GM19035 (cell line): Measurements from ENCODE around the gene CRAT.
A peak's percentile ranks its signal among the peaks of the same experiment; 100 is the strongest.

Experiments used
- ATAC-seq: cut with Tn5 transposase; IDR thresholded peaks from one replicate; pipeline ENCODE4 v1.9.1; 2021; ENCODE audit not compliant: unreplicated experiment

Gene CRAT

GRCh38 chr9:129110740-129111527, at the start of gene CRAT, which contains the start of gene PTPA:
TSS of gene CRAT (minus strand) at chr9:129110793. CDS start at chr9:129110509, 284 bp downstream.
TSS of gene PTPA (plus strand) at chr9:129111415. CDS start at chr9:129111601, 186 bp downstream.
- ATAC-seq, result peak; percentile 82

- no peak for ATAC-seq
Observed at GRCh38 chr9:129156163-129156562, 45.6 kb upstream of the CRAT start.

- ATAC-seq, result no peak
Observed at GRCh38 chr9:129154866-129155477, 44.4 kb upstream of the CRAT start.

GRCh38 chr9:129151469-129151868, 40.9 kb upstream of the CRAT start:
- ATAC-seq, result no peak

- no peak for ATAC-seq
Observed at GRCh38 chr9:129150672-129151211, 40.1 kb upstream of the CRAT start.

- ATAC-seq, result no peak
Observed at GRCh38 chr9:129150122-129150521, 39.5 kb upstream of the CRAT start.

GRCh38 chr9:129149442-129149841, 38.8 kb upstream of the CRAT start:
- no peak for ATAC-seq

- ATAC-seq, result no peak
Observed at GRCh38 chr9:129148463-129149204, 38.0 kb upstream of the CRAT start.

- ATAC-seq, result no peak
Observed at GRCh38 chr9:129146441-129146941, 35.9 kb upstream of the CRAT start.

- ATAC-seq, result no peak
Observed at GRCh38 chr9:129145841-129146292, 35.3 kb upstream of the CRAT start.

GRCh38 chr9:129145316-129145715, 34.7 kb upstream of the CRAT start:
- no peak for ATAC-seq

GRCh38 chr9:129143031-129143927, 32.7 kb upstream of the CRAT start:
- ATAC-seq, result no peak

- no peak for ATAC-seq
Observed at GRCh38 chr9:129142138-129142935, 31.7 kb upstream of the CRAT start.

GRCh38 chr9:129141066-129142041, 30.8 kb upstream of the CRAT start:
- no peak for ATAC-seq

- ATAC-seq, result no peak
Observed at GRCh38 chr9:129140397-129141065, 29.9 kb upstream of the CRAT start.

- ATAC-seq, result peak; percentile 79
Observed at GRCh38 chr9:129139993-129140396, 29.4 kb upstream of the CRAT start.

- peak; percentile 6 for ATAC-seq
Observed at GRCh38 chr9:129139233-129139992, 28.8 kb upstream of the CRAT start.
